Epithelial cell of proximal tubule (primary cell): ENCODE results near the gene DTD1. TPM values are rescaled to one million over a fixed set of nuclear protein-coding genes. Genes with fewer than 3 reads are reported as not detected.
"Not testable (repeated sequence)": the region's sequence is repeated elsewhere in the genome, so short reads cannot be mapped to it uniquely, and the experiment has no call there.

Experiments used
- DNase-seq: peaks from one replicate; pipeline ENCODE4 v3.0.0-alpha.2; 2011; ENCODE audit warnings: low read depth
- H3K4me3 ChIP-seq: 2 replicates; pipeline ENCODE4 v1.5.1; 2011; ENCODE audit warnings: low read depth, mild to moderate bottlenecking, low read length
- total RNA-seq: library from RNA; depleted of rRNA; stranded (reverse); fragments of >200 nt; gene quantifications from 2 replicates; pipeline ENCODE4 v1.2.3, GENCODE V29; 2015
- TF ChIP-seq, protein P1 (sequence below): conservative IDR thresholded peaks from 2 replicates; pipeline ENCODE4 v1.5.1; 2012; ENCODE audit warnings: low read depth, mild to moderate bottlenecking, low read length

Gene DTD1
- total RNA-seq, 1 donor from 2014 or later: 90.3 TPM

DNA sequence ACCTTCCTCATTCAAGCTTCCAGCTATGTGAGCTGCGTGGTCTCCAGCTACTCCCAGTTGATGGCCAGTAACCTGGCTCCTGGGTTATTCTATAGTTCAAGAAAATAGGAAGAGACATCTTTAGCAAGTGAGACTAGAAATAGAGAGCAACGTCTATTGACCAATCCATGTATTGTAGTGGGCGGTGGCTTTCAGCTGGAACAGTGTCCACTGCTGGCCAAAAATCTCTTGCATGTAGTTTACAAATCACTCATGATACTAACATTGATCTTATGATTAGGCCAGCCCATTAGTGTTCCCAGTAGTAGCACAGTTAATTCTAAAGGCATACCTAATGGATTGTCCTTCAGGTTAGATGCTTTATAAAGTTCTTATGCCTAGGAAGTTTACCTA, 166.8 kb downstream of the DTD1 start:
- TF ChIP-seq, protein P1, sequence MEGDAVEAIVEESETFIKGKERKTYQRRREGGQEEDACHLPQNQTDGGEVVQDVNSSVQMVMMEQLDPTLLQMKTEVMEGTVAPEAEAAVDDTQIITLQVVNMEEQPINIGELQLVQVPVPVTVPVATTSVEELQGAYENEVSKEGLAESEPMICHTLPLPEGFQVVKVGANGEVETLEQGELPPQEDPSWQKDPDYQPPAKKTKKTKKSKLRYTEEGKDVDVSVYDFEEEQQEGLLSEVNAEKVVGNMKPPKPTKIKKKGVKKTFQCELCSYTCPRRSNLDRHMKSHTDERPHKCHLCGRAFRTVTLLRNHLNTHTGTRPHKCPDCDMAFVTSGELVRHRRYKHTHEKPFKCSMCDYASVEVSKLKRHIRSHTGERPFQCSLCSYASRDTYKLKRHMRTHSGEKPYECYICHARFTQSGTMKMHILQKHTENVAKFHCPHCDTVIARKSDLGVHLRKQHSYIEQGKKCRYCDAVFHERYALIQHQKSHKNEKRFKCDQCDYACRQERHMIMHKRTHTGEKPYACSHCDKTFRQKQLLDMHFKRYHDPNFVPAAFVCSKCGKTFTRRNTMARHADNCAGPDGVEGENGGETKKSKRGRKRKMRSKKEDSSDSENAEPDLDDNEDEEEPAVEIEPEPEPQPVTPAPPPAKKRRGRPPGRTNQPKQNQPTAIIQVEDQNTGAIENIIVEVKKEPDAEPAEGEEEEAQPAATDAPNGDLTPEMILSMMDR: no peak
- DNase-seq: no peak
- no peak overlapping the region for H3K4me3 ChIP-seq

GRCh38 chr20:18760852-18761251, 173.0 kb downstream of the DTD1 start:
- not testable (repeated sequence) for DNase-seq, H3K4me3 ChIP-seq

GRCh38 chr20:18767676-18768075, 179.8 kb downstream of the DTD1 start:
- DNase-seq: no peak
- H3K4me3 ChIP-seq: no peak overlapping the region
- TF ChIP-seq, protein P1: no peak

- TF ChIP-seq, protein P1: no peak
- no peak for DNase-seq
Measured at GRCh38 chr20:18773566-18773965, 185.7 kb downstream of the DTD1 start.

DNA sequence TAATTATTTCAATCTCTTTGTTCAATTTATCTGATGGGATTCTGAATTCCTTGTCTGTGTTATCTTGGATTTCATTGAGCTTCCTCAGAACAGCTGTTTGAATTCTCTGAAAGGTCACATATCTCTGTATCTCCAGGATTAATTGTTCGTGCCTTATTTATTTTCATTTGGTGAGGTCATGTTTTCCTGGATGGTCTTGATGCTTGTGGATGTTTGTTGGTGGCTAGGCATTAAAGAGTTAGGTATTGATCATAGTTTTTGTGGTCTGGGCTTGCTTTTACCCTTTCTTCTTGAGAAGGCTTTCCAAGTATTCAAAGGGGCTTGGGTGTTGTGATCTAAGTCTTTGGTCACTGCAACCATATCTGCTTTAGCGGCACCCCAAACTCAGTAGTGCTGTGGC, 186.4 kb downstream of the DTD1 start:
- no peak overlapping the region for H3K4me3 ChIP-seq
- DNase-seq: no peak
- TF ChIP-seq, protein P1: no peak

More at GRCh38 chr20:18773566-18773965, 185.7 kb downstream of the DTD1 start:
- H3K4me3 ChIP-seq: no peak overlapping the region

DNA sequence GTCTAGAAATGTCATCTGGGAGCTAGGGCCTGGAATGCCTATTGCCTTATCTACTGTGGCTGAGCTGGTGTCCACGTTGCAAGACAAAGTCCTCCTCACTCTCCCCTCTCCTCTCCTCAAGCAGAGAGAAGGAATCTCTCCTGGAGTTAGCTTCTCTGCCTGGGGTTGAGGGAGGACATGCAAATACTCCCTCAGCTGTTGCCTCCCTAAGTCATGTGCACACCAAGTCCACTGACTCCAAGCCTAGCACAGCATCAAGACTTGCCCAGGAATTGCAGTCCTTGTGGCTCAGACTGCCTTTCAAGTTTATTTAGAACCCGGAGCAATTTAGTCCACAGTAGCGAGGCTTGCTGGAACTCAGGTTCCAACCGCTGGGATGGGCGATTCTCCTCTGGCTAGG, 187.8 kb downstream of the DTD1 start:
- DNase-seq: no peak
- no peak overlapping the region for H3K4me3 ChIP-seq
- TF ChIP-seq, protein P1: no peak

GRCh38 chr20:18778690-18779392, 191.0 kb downstream of the DTD1 start:
- TF ChIP-seq, protein P1: no peak
- H3K4me3 ChIP-seq: no peak overlapping the region
- no peak for DNase-seq
